Stimulated activated naive CD8-positive, alpha-beta T cell treated with anti-CD3 and anti-CD28 coated beads, Interleukin-15, Interleukin-2, amounts not matched to agents 100 ng/mL and 50 ng/mL, for 24 hours (primary cell): ENCODE results near the gene RAET1E.
"Not testable (repeated sequence)": the region's sequence is repeated elsewhere in the genome, so short reads cannot be mapped to it uniquely, and the experiment has no call there.

Experiments
- H3K27ac Mint-ChIP-seq: one replicate; pipeline ENCODE4 v1.8.0; 2021; ENCODE audit warnings: mild to moderate bottlenecking, mixed read lengths
- H3K27me3 Mint-ChIP-seq: one replicate; pipeline ENCODE4 v1.8.0; 2021; ENCODE audit warnings: mixed read lengths
- H3K36me3 Mint-ChIP-seq: one replicate; pipeline ENCODE4 v1.8.0; 2021; ENCODE audit warnings: low read depth, mixed read lengths
- H3K4me1 Mint-ChIP-seq: one replicate; pipeline ENCODE4 v1.8.0; 2021; ENCODE audit warnings: low read depth, mixed read lengths
- H3K4me3 Mint-ChIP-seq: one replicate; pipeline ENCODE4 v1.8.0; 2021; ENCODE audit warnings: mild to moderate bottlenecking, mixed read lengths
- H3K9me3 Mint-ChIP-seq: one replicate; pipeline ENCODE4 v1.8.0; 2021; ENCODE audit warnings: mixed read lengths

Gene RAET1E

GRCh38 chr6:149857541-149857940, 40.4 kb downstream of the RAET1E start:
- no peaks in the 10 kb centered on the region for H3K36me3 Mint-ChIP-seq
- H3K27me3 Mint-ChIP-seq, result peaks cover 30% of the 10 kb centered on the region
- H3K27ac Mint-ChIP-seq, result no peak overlapping the region
- peaks cover 4% of the 10 kb centered on the region for H3K4me1 Mint-ChIP-seq
- no peak overlapping the region for H3K4me3 Mint-ChIP-seq
- no peaks in the 10 kb centered on the region for H3K9me3 Mint-ChIP-seq

- H3K4me1 Mint-ChIP-seq, result peaks cover 15% of the 10 kb centered on the region
- H3K4me3 Mint-ChIP-seq, result no peak overlapping the region
- peaks cover 21% of the 10 kb centered on the region for H3K27me3 Mint-ChIP-seq
Observed at GRCh38 chr6:149856256-149856994, 41.5 kb downstream of the RAET1E start.

GRCh38 chr6:149855741-149856140, 42.2 kb downstream of the RAET1E start:
- Mint-ChIP-seq H3K4me1 (peaks cover 20% of the 10 kb centered on the region), H3K9me3 (no peaks in the 10 kb centered on the region), H3K27ac (no peak overlapping the region), H3K4me3 (no peak overlapping the region), H3K27me3 (peaks cover 20% of the 10 kb centered on the region), H3K36me3 (no peaks in the 10 kb centered on the region)

More at GRCh38 chr6:149856256-149856994, 41.5 kb downstream of the RAET1E start:
- Mint-ChIP-seq H3K36me3 (no peaks in the 10 kb centered on the region), H3K9me3 (no peaks in the 10 kb centered on the region), H3K27ac (no peak overlapping the region)

GRCh38 chr6:149855040-149855654, 42.8 kb downstream of the RAET1E start:
- Mint-ChIP-seq H3K4me1 (peaks cover 20% of the 10 kb centered on the region), H3K4me3 (no peak overlapping the region)

GRCh38 chr6:149854532-149854931, 43.4 kb downstream of the RAET1E start:
- peaks cover 20% of the 10 kb centered on the region for H3K4me1 Mint-ChIP-seq
- peaks cover 19% of the 10 kb centered on the region for H3K27me3 Mint-ChIP-seq
- H3K36me3 Mint-ChIP-seq, result no peaks in the 10 kb centered on the region
- no peaks in the 10 kb centered on the region for H3K9me3 Mint-ChIP-seq
- no peak overlapping the region for H3K27ac Mint-ChIP-seq
- no peak overlapping the region for H3K4me3 Mint-ChIP-seq

More at GRCh38 chr6:149855040-149855654, 42.8 kb downstream of the RAET1E start:
- Mint-ChIP-seq H3K9me3 (no peaks in the 10 kb centered on the region), H3K36me3 (no peaks in the 10 kb centered on the region), H3K27ac (no peak overlapping the region), H3K27me3 (peaks cover 15% of the 10 kb centered on the region)

GRCh38 chr6:149854017-149854416, 43.9 kb downstream of the RAET1E start:
- not testable (repeated sequence) for H3K9me3 Mint-ChIP-seq, H3K27ac Mint-ChIP-seq, H3K36me3 Mint-ChIP-seq, H3K4me3 Mint-ChIP-seq
- Mint-ChIP-seq H3K27me3 (peaks cover 20% of the 10 kb centered on the region), H3K4me1 (peaks cover 20% of the 10 kb centered on the region)

GRCh38 chr6:149852881-149853280, 45.0 kb downstream of the RAET1E start:
- Mint-ChIP-seq H3K4me3 (no peak overlapping the region), H3K9me3 (no peaks in the 10 kb centered on the region), H3K4me1 (peaks cover 20% of the 10 kb centered on the region), H3K27ac (no peak overlapping the region), H3K36me3 (no peaks in the 10 kb centered on the region), H3K27me3 (peaks cover 20% of the 10 kb centered on the region)

- no peak overlapping the region for H3K4me3 Mint-ChIP-seq
- no peaks in the 10 kb centered on the region for H3K9me3 Mint-ChIP-seq
- peaks cover 20% of the 10 kb centered on the region for H3K27me3 Mint-ChIP-seq
- H3K36me3 Mint-ChIP-seq, result no peaks in the 10 kb centered on the region
- no peak overlapping the region for H3K27ac Mint-ChIP-seq
- H3K4me1 Mint-ChIP-seq, result peaks cover 20% of the 10 kb centered on the region
Observed at GRCh38 chr6:149852180-149852579, 45.7 kb downstream of the RAET1E start.

GRCh38 chr6:149851461-149852110, 46.3 kb downstream of the RAET1E start:
- H3K27ac Mint-ChIP-seq, result no peak overlapping the region
- no peaks in the 10 kb centered on the region for H3K36me3 Mint-ChIP-seq
- H3K4me1 Mint-ChIP-seq, result peaks cover 20% of the 10 kb centered on the region
- peaks cover 20% of the 10 kb centered on the region for H3K27me3 Mint-ChIP-seq
- H3K9me3 Mint-ChIP-seq, result no peaks in the 10 kb centered on the region
- no peak overlapping the region for H3K4me3 Mint-ChIP-seq

GRCh38 chr6:149848343-149848742, 49.6 kb downstream of the RAET1E start:
- H3K36me3 Mint-ChIP-seq, H3K9me3 Mint-ChIP-seq, H3K27ac Mint-ChIP-seq, H3K4me3 Mint-ChIP-seq: not testable (repeated sequence)
- Mint-ChIP-seq H3K4me1 (peaks cover 20% of the 10 kb centered on the region), H3K27me3 (peaks cover 14% of the 10 kb centered on the region)
